A549 (cell line): Measurements from ENCODE around the gene MAPT. TPM values are rescaled to one million over a fixed set of nuclear protein-coding genes. Genes with fewer than 3 reads are reported as not detected.

Experiments
- ATAC-seq, 2 experiments: fragments of 200-7000 bp in 1 of 2; fragments of >200 bp in 1 of 2; cut with Nextera tagmentation in 1 of 2; cut with Tn5 transposase in 1 of 2; 3 replicates each; pipeline versions ENCODE4 v1.8.0 to v1.9.1; 2018 to 2020; ENCODE audit warnings: mild to moderate bottlenecking in 1 of 2, moderate library complexity in 1 of 2
- CTCF ChIA-PET: fragments of 300-600 bp; sonication (Branson Sonifier 250); formaldehyde crosslinking; extraction: SDS; loops from one replicate; lab custom pipeline; 2021; ENCODE audit warnings: antibody characterized with exemption, inconsistent platforms; lab: Yijun Ruan, JAX
- POLR2A ChIA-PET: fragments of 350-600 bp; formaldehyde crosslinking; extraction: SDS; loops from one replicate; lab custom pipeline; 2021; ENCODE audit warnings: antibody characterized with exemption, inconsistent platforms; lab: Yijun Ruan, JAX
- DNase-seq, 2 experiments: peaks; one replicate each; pipeline versions ENCODE4 v3.0.0 to v3.0.0-alpha.2; 2011 to 2016; ENCODE audit warnings: low read depth in 1 of 2, low spot score in 1 of 2
- FAIRE-seq: peaks from 2 replicates; lab custom pipeline; 2011; peaks lifted over from hg19 to GRCh38; lab: Jason Lieb, UNC
- H3K27ac ChIP-seq, 2 experiments: fragments of >200 bp; sonication (Bioruptor Twin); formaldehyde crosslinking; 3 replicates each; pipeline ENCODE4 v1.5.1; 2016 to 2017
- H3K4me1 ChIP-seq: fragments of >200 bp; sonication (Bioruptor Twin); formaldehyde crosslinking; 3 replicates; pipeline ENCODE4 v1.6.1; 2016
- H3K4me2 ChIP-seq: fragments of >200 bp; sonication (Bioruptor Twin); formaldehyde crosslinking; 3 replicates; pipeline ENCODE4 v1.6.1; 2016
- H3K4me3 ChIP-seq: fragments of >200 bp; sonication (Bioruptor Twin); formaldehyde crosslinking; 3 replicates; pipeline ENCODE4 v1.5.1; 2016
- H3K9me3 ChIP-seq: fragments of >200 bp; sonication (Bioruptor Twin); formaldehyde crosslinking; 3 replicates; pipeline ENCODE4 v1.6.1; 2016
- BHLHE40 ChIP-seq: IDR thresholded peaks from 2 replicates; pipeline ENCODE4 v1.6.1; 2012; ENCODE audit warnings: low read depth, low read length, inconsistent platforms
- CBX2 ChIP-seq: fragments of 200-600 bp; sonication (generic); IDR thresholded peaks from 2 replicates; pipeline ENCODE4 v1.6.1; 2016; ENCODE audit warnings: low read depth, mild to moderate bottlenecking, borderline replicate concordance
- CTCF ChIP-seq: fragments of >200 bp; sonication (Bioruptor Twin); formaldehyde crosslinking; IDR thresholded peaks from 3 replicates; pipeline ENCODE4 v1.5.1; 2016
- E2F6 ChIP-seq: IDR thresholded peaks from 2 replicates; pipeline ENCODE4 v1.6.1; 2012; ENCODE audit warnings: low read depth, borderline replicate concordance
- EHMT2 ChIP-seq: fragments of 200-600 bp; sonication (generic); IDR thresholded peaks from 2 replicates; pipeline ENCODE4 v1.6.1; 2016; ENCODE audit warnings: antibody characterized with exemption, low read depth, mild to moderate bottlenecking, moderate library complexity
- FOXS1 ChIP-seq: fragments of 250-450 bp; sonication (Bioruptor Pico); IDR thresholded peaks from 2 replicates; pipeline ENCODE4 v1.5.0; 2020; ENCODE audit warnings: mild to moderate bottlenecking, moderate library complexity
- HES2 ChIP-seq: fragments of >200 bp; sonication (Bioruptor Twin); formaldehyde crosslinking; IDR thresholded peaks from 2 replicates; pipeline ENCODE4 v1.6.1; 2016
- HMGXB4 ChIP-seq: fragments of 250-450 bp; sonication (Bioruptor Pico); IDR thresholded peaks from 2 replicates; pipeline ENCODE4 v1.5.0; 2021; ENCODE audit warnings: mild to moderate bottlenecking, moderate library complexity, borderline replicate concordance
- HOXA7 ChIP-seq: fragments of 250-450 bp; sonication (Bioruptor Pico); IDR thresholded peaks from 2 replicates; pipeline ENCODE4 v1.5.0; 2020; ENCODE audit warnings: mild to moderate bottlenecking, moderate library complexity
- HOXB13 ChIP-seq: fragments of 250-450 bp; sonication (Bioruptor Pico); IDR thresholded peaks from 2 replicates; pipeline ENCODE4 v1.5.0; 2020; ENCODE audit warnings: low read depth, mild to moderate bottlenecking, moderate library complexity
- JUN ChIP-seq, 2 experiments: fragments of >200 bp; sonication (Bioruptor Twin); formaldehyde crosslinking; IDR thresholded peaks; 2 replicates in 1 of 2; 3 replicates in 1 of 2; pipeline ENCODE4 v1.6.1; 2016 to 2017
- JUNB ChIP-seq: fragments of >200 bp; sonication (Bioruptor Twin); formaldehyde crosslinking; IDR thresholded peaks from 2 replicates; pipeline ENCODE4 v1.6.1; 2016
- KDM5A ChIP-seq: fragments of 200-600 bp; sonication (generic); IDR thresholded peaks from 2 replicates; pipeline ENCODE4 v1.6.1; 2016; ENCODE audit warnings: antibody characterized with exemption, mild to moderate bottlenecking
- NFE2L2 ChIP-seq: fragments of 150-350 bp; conservative IDR thresholded peaks from 2 replicates; pipeline ENCODE4 v1.6.1; 2014; ENCODE audit warnings: low read length
- PHF8 ChIP-seq: fragments of 200-600 bp; sonication (generic); IDR thresholded peaks from 2 replicates; pipeline ENCODE4 v1.6.1; 2016; ENCODE audit warnings: low read depth, mild to moderate bottlenecking, antibody characterized with exemption, moderate library complexity, borderline replicate concordance
- POLR2A ChIP-seq: IDR thresholded peaks from 2 replicates; pipeline ENCODE4 v1.6.1; 2012; ENCODE audit warnings: mild to moderate bottlenecking, low read length
- POLR2AphosphoS2 ChIP-seq: conservative IDR thresholded peaks from 2 replicates; pipeline ENCODE4 v1.6.1; 2012; ENCODE audit warnings: low read length, improper control_type of control experiment, inconsistent platforms
- RAD21 ChIP-seq, 2 experiments: fragments of >200 bp in 1 of 2; sonication (Bioruptor Twin) in 1 of 2; formaldehyde crosslinking in 1 of 2; IDR thresholded peaks in 1 of 2; conservative IDR thresholded peaks in 1 of 2; 2 replicates in 1 of 2; 3 replicates in 1 of 2; pipeline ENCODE4 v1.6.1; 2012 to 2018; ENCODE audit warnings: inconsistent platforms in 1 of 2
- RARB ChIP-seq: fragments of 250-450 bp; sonication (Bioruptor Pico); IDR thresholded peaks from 2 replicates; pipeline ENCODE4 v1.8.0; 2021; ENCODE audit warnings: mild to moderate bottlenecking, moderate library complexity
- RCOR1 ChIP-seq: fragments of 150-350 bp; IDR thresholded peaks from 2 replicates; pipeline ENCODE4 v1.6.1; 2014; ENCODE audit warnings: antibody characterized with exemption, low read length, low read depth
- RFX5 ChIP-seq: fragments of 450-650 bp; IDR thresholded peaks from 2 replicates; pipeline ENCODE4 v1.7.1; 2014; ENCODE audit warnings: antibody characterized with exemption, mild to moderate bottlenecking, moderate library complexity
- SREBF2 ChIP-seq: fragments of 450-650 bp; IDR thresholded peaks from 2 replicates; pipeline ENCODE4 v1.6.1; 2014; ENCODE audit warnings: mild to moderate bottlenecking, moderate library complexity
- TFCP2L1 ChIP-seq: fragments of 250-450 bp; sonication (Bioruptor Pico); IDR thresholded peaks from 2 replicates; pipeline ENCODE4 v1.5.0; 2021; ENCODE audit warnings: mild to moderate bottlenecking
- TP53 ChIP-seq: fragments of 250-450 bp; sonication (Bioruptor Pico); IDR thresholded peaks from 2 replicates; pipeline ENCODE4 v1.5.0; 2021; ENCODE audit warnings: mild to moderate bottlenecking, moderate library complexity
- WGBS: methylation state at CpG from one replicate; pipeline ENCODE4 v1.1.6; 2017; ENCODE audit errors: missing lambda C conversion rate; 5-methylcytosine and 5-hydroxymethylcytosine counted together
- polyA plus RNA-seq, 4 experiments: library from polyadenylated mRNA; depleted of rRNA in 3 of 4; stranded (reverse); fragments of >200 nt; fragmentation: RNase III in 1 of 4; extraction: RNeasy Plus Mini Kit Qiagen cat#74134 plus additional on column Dnase treatment in 1 of 4; gene quantifications; 2 replicates in 3 of 4; 3 replicates in 1 of 4; pipeline ENCODE4 v1.2.3, GENCODE V29; 2011 to 2017
- TF ChIP-seq, protein P1 (sequence below): fragments of 150-350 bp; IDR thresholded peaks from 2 replicates; pipeline ENCODE4 v1.6.1; 2014; ENCODE audit warnings: low read depth, mild to moderate bottlenecking, low read length

MAPT gene
- polyA plus RNA-seq, 2 of the 4 experiments (the other 2 are of a cell fraction), result 1.2 to 1.6 TPM

DNA sequence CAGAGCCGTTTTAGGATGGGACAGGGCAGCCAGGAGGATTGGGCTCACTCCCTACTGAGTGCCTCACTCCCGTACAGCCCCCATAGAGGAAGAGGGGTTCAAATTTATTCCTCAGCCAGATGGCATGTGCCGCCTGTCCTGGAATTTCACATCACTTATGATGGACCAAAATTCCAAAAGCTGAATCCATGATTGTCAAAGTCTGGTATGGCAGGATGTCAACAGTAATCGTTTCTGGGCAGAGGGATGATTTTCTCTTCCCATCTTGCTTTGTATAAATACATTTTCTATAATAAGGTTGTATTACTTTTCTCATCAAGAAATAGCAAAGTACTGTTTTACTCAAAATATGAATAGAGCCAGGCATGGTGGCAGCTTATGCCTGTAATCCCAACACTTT lies 66.0 kb downstream of the MAPT start (continued):
- TF ChIP-seq JUN (IDR thresholded peaks at IDR 0.05) (no peak), FOXS1 (CRISPR knock-in tag) (no peak), RARB (no peak), NFE2L2 (no peak), RFX5 (no peak), BHLHE40 (no peak), CBX2 (no peak), HOXA7 (CRISPR knock-in tag) (no peak), POLR2AphosphoS2 (no peak)
- TF ChIP-seq, all 56 proteins: peak for 0

DNA sequence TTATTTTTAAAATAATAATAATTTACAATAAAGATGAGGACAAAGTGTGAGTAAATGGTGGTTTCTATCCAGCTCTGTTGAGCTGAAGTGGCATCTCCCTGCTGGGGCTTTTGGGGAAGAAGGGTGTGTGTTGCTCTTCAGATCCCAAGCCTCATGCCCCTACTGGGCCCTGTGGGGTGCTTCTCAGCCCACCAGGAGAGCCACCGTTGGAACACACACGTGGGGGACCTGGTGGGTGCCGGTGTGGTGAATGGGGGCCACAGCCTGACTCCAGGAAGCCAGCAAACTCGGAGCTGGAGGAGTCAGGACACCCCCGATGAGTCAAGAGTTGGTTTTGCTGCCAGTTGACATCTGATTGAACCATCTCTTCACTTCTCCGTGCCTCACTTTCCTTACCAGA lies 66.9 kb downstream of the MAPT start:
- H3K4me1 ChIP-seq, result no peaks in the 10 kb centered on the region
- ATAC-seq (no peak), DNase-seq (no peak), FAIRE-seq (no peak)
- H3K4me3 ChIP-seq, result no peak overlapping the region
- H3K9me3 ChIP-seq, result no peaks in the 10 kb centered on the region
- ChIA-PET POLR2A (no interaction called here), CTCF (interaction anchor here (0.7 to 1.7 kb wide), 5 partner anchors 12 to 234 kb away, joined by 3 to 24 read pairs (median 4); no protein-coding TSS in a partner anchor)
- no peak overlapping the region for H3K4me2 ChIP-seq
- WGBS, result 50% methylated on average over 6 of the region's 6 CpGs
- TF ChIP-seq NFE2L2, result no peak
- no peak overlapping the region for H3K27ac ChIP-seq

DNA sequence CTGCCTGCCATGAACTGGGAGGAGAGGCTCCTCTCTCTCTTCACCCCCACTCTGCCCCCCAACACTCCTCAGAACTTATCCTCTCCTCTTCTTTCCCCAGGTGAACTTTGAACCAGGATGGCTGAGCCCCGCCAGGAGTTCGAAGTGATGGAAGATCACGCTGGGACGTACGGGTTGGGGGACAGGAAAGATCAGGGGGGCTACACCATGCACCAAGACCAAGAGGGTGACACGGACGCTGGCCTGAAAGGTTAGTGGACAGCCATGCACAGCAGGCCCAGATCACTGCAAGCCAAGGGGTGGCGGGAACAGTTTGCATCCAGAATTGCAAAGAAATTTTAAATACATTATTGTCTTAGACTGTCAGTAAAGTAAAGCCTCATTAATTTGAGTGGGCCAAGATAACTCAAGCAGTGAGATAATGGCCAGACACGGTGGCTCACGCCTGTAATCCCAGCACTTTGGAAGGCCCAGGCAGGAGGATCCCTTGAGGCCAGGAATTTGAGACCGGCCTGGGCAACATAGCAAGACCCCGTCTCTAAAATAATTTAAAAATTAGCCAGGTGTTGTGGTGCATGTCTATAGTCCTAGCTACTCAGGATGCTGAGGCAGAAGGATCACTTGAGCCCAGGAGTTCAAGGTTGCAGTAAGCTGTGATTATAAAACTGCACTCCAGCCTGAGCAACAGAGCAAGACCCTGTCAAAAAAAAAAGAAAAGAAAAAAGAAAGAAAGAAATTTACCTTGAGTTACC lies 68.0 kb downstream of the MAPT start:
- ChIA-PET POLR2A (no interaction called here), CTCF (interaction anchor here (0.9 to 2.3 kb wide), 3 partner anchors 13 to 41 kb away, joined by 3 to 24 read pairs (median 11); no protein-coding TSS in a partner anchor)
- ATAC-seq, result no peak
- H3K9me3 ChIP-seq, result no peaks in the 10 kb centered on the region
- FAIRE-seq, result no peak
- no peak overlapping the region for H3K27ac ChIP-seq
- no peaks in the 10 kb centered on the region for H3K4me1 ChIP-seq
- H3K4me2 ChIP-seq, result no peak overlapping the region
- DNase-seq, result no peak
- TF ChIP-seq EHMT2, result no peak
- TF ChIP-seq RCOR1, result no peak
- no peak for TF ChIP-seq HOXB13 (CRISPR knock-in tag)
- TF ChIP-seq NFE2L2, result no peak
- no peak for TF ChIP-seq E2F6
- TF ChIP-seq PHF8, result no peak
- TF ChIP-seq HES2, result no peak
- no peak for TF ChIP-seq CTCF
- TF ChIP-seq TP53 (CRISPR knock-in tag), result no peak
- no peak for TF ChIP-seq SREBF2
- TF ChIP-seq HMGXB4, result no peak
- no peak for TF ChIP-seq JUNB
- TF ChIP-seq FOXS1 (CRISPR knock-in tag), result no peak
- no peak for TF ChIP-seq POLR2A
- no peak for TF ChIP-seq RAD21 (conservative IDR thresholded peaks at IDR 0.05 in 1 of 2, IDR thresholded peaks at IDR 0.05 in 1 of 2)
- TF ChIP-seq, protein P1, sequence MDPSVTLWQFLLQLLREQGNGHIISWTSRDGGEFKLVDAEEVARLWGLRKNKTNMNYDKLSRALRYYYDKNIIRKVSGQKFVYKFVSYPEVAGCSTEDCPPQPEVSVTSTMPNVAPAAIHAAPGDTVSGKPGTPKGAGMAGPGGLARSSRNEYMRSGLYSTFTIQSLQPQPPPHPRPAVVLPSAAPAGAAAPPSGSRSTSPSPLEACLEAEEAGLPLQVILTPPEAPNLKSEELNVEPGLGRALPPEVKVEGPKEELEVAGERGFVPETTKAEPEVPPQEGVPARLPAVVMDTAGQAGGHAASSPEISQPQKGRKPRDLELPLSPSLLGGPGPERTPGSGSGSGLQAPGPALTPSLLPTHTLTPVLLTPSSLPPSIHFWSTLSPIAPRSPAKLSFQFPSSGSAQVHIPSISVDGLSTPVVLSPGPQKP, result no peak
- TF ChIP-seq KDM5A, result no peak
- no peak for TF ChIP-seq TFCP2L1 (CRISPR knock-in tag)
- 92% methylated on average over 12 of the region's 12 CpGs for WGBS
- H3K4me3 ChIP-seq, result no peak overlapping the region
